Hematopoietic multipotent progenitor cell treated with erythropoietin and hydrocortisone succinate and interleukin-3 and kit ligand, for 4 days (in vitro differentiated cells): ENCODE data around the gene WDR76.
"Not testable (repeated sequence)": the region's sequence is repeated elsewhere in the genome, so short reads cannot be mapped to it uniquely, and the experiment has no call there.

ENCODE experiments used
- DNase-seq: peaks from one replicate; pipeline ENCODE4 v3.0.0-alpha.2; 2015

The WDR76 gene

DNA sequence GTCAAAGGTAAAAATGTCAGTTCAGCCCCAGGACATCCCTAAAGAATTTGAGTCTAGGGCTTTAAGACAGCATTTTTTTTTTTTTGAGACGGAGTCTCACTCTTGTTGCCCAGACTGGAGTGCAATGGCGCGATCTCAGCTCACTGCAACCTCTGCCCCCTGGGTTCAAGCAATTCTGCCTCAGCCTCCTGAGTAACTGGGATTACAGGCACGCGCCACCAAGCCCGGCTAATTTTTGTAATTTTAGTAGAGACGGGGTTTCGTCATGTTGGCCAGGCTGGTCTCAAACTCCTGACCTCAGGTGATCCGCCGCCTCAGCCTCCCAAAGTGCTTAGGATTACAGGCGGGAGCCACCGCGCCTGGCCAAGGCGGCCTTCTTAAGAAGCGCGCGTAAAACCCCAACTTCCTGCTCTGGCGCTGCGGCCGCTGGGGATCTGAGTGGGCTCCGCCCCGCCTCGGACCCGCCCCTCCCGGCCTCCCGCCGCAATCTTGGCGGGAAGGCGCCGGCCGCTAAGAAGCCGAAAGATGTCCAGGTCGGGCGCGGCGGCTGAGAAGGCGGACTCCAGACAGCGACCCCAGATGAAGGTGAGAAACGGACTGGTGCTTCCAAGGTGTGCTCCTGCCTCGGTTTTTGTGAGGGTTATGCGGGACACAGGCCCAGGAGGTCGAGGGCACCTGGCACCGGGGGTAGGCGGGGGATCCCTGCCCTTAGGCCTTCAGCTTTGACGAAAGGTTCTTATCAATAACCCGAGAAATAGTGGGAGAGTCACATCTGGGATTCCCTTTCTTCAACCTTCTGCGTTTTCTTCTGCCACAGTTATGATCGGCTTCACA, at the start of gene WDR76:
Gene WDR76 (plus strand): TSS at position 495 of the 834 bp plus-strand sequence. CDS start 31 bp downstream, at position 526.
- peak; percentile 98 for DNase-seq

GRCh38 chr15:43777267-43777914, 49.4 kb upstream of the WDR76 start:
- peak; percentile 95 for DNase-seq

DNA sequence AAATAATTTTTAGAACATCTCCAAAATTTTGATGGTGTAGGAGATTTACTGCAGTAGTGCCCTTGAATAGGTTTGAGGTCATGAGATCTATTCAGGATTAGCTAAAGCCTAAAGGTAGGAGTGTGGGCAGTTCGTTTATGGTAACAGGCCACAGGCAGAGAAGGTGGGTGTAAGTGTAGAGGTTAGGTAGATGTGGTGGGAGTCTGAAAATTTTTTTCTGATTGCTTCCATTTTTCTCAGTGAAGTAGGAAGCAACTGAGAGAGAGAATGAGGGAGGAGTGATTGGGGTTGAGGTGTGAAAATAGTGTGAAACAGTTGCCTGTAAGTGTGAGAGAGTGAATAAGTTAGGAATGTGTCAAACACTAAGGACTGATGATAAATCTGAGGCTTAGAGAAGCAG, 47.8 kb upstream of the WDR76 start:
- DNase-seq = no peak

GRCh38 chr15:43789409-43789808, 37.4 kb upstream of the WDR76 start:
- no peak for DNase-seq

DNA sequence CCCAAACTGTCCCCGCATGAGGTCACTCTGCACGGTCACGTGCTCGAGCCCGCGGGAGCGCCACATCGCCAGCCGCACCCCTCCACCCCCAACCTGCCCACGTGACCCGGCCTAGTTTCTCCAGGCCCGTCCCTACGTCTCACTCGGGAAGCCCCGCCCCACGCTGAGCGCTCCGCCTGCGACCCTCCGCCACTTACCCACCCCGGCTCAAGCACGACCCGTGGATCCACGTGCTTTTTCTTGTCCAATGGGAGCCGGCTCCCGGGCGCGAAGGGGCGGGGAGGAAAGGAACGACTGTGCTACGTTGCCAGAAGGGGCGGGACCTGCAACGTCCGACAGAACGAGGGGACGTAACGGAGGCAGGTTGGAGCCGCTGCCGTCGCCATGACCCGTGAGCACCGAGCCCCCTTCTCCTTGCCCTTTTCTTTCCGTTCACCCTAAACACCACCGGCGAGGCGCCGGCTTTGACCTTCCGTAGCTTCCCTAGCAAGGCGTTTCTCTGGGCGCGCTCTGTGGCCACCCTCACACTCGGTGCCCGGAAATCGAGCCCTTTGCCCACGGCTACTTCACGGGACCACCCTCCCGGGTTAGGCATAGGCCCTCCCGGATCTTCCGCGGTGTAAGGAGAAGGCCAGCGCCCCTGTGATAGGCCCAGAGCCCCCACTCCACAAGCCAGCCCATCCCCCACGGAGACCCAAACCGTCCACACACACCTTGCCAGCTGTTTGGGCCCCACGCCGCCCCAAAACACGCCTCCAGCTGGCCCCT, 34.6 kb upstream of the WDR76 start, which contains the start of gene SERF2:
Gene SERF2 (plus strand): TSS at position 328 of the 768 bp plus-strand sequence. CDS start 57 bp downstream, at position 385.
- peak; percentile 100 for DNase-seq

DNA sequence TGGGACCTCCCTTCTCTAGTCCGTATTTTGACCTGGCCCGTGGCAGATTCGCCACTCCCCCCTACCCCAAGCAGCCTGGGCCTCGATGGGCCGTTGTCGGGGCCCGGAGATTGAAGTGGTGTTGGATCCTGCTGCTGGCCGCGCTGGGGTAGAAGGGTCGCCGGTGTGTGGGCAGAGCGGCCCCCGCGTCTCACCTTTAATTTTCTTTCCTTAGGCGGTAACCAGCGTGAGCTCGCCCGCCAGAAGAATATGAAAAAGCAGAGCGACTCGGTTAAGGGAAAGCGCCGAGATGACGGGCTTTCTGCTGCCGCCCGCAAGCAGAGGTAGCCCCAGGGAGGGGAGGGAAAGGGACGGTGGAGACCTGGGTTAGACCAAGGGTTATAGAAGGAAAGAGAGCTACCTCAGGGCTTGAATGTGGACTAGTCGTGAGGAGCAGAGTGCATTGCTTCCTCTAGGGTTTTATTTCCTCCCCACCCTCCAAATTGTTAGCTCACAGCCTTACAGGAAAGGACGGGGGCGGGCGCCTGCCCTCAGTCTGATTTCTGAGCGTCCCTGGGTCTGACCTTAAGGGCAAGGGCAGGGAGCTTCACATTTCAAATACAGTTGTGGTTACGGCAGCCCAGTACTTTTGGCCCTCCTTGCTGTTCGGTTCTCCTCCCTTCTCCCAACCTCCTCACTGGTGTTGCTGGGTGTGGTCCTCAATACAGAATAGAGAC, 33.9 kb upstream of the WDR76 start:
- peak; percentile 53 for DNase-seq

GRCh38 chr15:43793647-43794046, 33.2 kb upstream of the WDR76 start:
- no peak for DNase-seq

GRCh38 chr15:43794269-43795037, 32.3 kb upstream of the WDR76 start:
- no peak for DNase-seq

DNA sequence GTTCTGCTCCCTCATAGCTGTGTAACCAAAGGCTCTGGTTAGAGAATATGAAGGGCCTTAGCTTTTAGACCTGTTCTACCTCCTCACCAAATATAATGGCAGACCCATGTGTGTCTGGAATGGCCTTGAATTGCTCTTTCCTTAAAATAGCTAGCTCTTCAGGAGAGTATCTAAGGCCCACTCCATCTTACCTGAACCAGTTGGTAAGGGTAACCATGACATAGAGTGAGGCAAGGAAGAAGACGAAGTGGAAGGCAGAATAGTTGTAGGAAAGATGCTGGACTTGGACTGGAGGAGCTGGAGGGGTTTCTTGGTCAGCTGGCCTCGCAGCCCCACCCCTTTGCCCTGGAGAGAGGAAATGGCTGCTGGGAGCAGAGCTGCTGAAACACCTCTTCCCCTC, 31.6 kb upstream of the WDR76 start:
- no peak for DNase-seq

DNA sequence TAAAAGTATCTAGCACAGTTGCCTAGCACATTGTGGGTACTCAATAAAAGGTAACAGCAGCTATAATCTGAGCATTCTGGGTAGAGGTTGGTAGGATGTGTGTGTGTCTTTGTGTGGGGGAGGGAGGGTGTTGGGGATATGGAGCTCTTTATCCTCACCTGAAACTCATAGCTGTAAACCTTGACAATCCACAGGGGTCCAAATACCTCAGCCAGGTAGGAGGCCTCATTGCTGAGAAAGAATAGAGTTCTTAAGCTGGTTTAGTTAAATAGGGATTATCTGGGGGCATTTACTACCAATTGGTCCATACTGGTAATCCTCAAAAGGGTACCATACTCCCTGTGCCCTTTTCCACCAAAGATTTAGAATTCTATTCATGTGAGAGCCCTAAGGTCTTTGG, 30.8 kb upstream of the WDR76 start:
- no peak for DNase-seq

DNA sequence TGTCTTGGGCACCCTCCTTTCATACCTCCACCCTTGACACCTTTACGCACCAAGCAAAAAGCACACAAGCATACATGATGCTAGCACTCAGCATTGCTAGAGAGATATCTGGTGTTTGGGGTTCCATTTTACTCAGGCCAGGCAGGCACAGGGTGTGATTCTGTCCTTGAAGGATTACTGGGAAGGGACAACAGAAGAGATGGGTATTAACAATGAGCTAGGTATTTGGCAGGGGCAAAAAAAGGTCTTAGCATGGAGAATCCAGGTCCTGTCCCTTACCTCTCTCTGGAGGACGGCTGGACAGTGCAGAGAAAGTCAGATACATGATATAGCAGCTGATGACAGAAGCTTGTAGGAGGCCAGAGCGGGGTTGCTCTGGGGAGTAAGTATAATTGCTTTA, 30.2 kb upstream of the WDR76 start:
- DNase-seq = no peak

DNA sequence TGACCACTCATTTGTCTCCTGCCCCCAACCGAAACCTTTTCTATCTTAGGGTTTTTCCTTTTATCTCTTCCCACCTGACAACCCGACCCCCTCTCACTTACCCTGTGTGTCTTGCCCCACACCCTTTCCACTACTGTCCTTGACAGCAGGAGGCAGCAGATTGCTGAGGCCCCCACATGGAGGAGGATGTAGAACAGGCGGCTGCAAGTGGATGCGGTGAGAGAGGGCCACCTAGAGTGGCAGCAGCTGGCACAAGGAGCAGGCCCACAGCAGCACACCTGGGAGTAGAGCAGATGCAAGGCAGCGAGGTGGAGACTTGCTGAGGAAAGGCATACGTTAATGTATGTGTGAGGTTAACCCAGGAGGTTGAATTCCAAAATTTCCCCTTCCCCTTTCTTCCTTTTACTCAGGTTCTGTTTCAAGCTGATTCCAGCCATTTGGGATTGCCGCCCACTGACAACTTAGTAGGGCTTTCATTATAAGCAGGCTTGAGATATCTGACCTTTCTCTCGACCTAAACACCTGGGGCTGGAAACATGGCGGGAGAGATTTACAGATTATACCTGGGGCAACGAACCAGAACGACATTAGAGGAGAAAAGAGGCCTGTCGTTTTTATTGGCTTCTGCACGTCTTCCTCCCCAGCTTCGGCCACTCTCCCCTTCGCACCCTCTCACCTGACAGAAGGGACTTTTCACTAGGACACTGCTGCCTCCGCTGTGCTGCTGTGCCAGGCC, 27.4 kb upstream of the WDR76 start:
- DNase-seq = peak; percentile 48

GRCh38 chr15:43799945-43800285, 26.9 kb upstream of the WDR76 start, which contains the start of gene SERINC4:
Gene SERINC4 (minus strand): TSS chr15:43800220. CDS start chr15:43799986, 234 bp downstream.
- no peak for DNase-seq

DNA sequence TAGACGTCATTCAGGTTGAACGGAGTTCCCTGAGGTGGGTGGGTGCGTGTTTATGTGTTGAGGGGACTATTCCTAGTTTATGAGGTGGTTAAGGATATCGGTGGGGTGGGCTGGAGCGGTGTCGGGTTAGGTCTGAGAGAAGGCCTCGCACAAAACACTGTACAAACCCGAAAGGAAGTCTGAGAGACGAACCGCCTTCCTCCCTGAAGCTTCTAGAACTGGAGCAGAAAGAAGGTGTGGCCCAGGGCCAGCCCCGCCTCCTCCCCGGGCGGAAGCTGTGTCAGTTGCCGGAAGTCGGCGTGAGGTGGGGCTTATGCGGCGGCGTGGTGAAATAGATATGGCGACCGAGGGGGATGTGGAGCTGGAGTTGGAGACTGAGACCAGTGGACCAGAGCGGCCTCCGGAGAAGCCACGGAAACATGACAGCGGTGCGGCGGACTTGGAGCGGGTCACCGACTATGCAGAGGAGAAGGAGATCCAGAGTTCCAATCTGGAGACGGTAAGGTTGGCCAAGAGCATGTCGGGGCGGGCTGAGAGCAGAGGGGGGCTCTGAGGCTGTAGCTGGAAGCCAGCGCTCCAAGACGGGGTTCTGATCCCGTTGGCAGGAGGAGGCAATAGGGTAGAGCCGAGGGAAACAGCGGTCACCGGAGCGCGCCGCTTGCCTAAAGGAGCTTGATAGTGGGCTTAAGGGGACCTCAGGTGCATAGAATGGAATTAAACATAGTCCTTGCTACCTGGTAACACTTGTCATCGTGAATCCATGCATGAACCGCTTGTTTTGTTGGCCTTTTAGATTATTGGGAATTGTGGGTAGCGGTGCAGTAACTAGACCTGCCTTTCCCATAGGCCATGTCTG, 26.3 kb upstream of the WDR76 start, which contains the start of gene HYPK:
Gene HYPK (plus strand): TSS at position 314 of the 856 bp plus-strand sequence. CDS start 24 bp downstream, at position 338.
- DNase-seq = peak; percentile 96

GRCh38 chr15:43802676-43803075, 24.1 kb upstream of the WDR76 start:
- not testable (repeated sequence) for DNase-seq

DNA sequence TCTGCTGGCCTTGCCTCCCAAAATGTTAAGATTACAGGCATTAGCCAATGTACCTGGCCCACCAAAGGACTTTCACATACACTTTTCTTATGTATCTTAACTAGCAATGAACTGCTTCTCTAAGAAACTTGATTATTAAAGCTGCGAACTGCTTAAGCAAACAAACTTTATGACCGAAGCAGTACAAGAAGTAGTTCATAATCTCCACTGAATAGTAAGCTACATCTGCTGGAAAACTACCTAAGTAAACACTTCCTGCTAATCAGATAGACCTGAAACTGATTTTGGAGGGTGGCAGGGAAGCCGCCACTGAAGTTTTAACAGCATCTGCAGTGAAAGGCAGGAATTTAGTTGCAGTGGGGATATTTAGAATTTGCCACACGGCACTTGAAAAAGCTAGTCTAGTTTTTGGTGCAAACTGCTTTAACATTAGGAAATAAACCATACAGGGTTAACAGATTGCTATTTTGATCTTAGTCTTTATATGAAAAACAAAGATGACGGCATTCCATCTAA, 18.3 kb upstream of the WDR76 start:
- DNase-seq = no peak

DNA sequence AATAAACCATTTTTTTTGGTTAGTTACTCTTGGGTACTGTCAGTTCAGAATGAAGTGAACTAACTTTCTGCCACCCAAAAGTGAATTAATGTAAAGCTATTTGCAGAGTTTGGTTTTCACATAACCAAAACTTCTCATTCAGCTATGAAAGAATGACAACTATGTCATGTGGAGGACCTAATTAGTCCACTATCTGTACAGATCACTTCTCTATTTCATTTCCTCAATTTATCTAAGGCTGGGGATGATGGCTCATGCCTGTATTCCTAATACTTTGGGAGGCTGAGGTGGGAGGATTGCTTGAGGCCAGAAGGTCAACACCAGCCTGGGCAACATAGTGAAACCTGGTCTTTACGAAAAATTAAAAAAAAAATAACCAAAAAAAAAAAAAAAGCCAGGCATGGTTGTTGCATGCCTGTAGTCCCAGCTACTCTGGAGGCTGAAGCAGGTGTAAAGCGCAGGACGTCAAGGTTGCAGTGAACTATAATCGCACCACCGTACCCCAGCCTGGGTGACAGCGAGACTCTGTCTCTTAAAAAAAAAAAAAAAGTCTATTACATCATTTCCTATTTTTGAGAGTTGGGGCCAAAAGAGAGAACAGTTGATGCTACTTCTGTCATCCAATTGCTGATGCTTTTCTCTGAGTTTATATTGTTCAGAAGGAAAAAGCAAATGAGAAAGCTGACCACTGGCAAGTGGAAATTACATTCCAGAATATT, 17.7 kb upstream of the WDR76 start:
- DNase-seq = no peak

DNA sequence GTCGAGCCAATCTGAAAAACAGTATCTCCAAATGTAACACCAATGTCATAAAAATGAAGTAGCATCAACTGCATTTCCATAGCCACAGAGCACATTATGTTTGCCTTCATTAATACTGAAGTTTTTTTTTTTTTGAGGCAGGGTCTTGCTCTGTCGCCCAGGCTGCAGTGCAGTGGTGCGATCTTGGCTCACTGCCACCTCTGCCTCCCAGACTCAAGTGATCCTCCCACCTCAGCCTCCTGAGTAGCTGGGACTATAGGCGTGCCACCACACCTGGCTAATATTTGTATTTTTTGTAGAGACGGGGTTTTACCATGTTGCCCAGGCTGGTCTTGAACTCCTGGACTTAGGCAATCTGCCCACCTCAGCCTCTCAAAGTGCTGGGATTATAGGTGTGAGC, 11.7 kb upstream of the WDR76 start:
- DNase-seq = not testable (repeated sequence)

- DNase-seq = no peak
These were observed 5.3 kb upstream of the WDR76 start for GRCh38 chr15:43821505-43821904.
